ENCODE results near the gene MGA.

GRCh38 chr15:41640985-41641384 is 19.2 kb upstream of the MGA start:
- no peak for TF ChIP-seq POLR2A (IDR thresholded peaks at IDR 0.05)
- no peak for TF ChIP-seq CTCF (IDR thresholded peaks at IDR 0.05)
